NCI-H1105 treated with DMSO at 0.1 percent for 48 hours (cell line): ENCODE results near the gene TLE3.

Source experiments
- DNase-seq: peaks from one replicate; lab custom pipeline; 2025; lab: John Stamatoyannopoulos, UW

TLE3 gene

DNA sequence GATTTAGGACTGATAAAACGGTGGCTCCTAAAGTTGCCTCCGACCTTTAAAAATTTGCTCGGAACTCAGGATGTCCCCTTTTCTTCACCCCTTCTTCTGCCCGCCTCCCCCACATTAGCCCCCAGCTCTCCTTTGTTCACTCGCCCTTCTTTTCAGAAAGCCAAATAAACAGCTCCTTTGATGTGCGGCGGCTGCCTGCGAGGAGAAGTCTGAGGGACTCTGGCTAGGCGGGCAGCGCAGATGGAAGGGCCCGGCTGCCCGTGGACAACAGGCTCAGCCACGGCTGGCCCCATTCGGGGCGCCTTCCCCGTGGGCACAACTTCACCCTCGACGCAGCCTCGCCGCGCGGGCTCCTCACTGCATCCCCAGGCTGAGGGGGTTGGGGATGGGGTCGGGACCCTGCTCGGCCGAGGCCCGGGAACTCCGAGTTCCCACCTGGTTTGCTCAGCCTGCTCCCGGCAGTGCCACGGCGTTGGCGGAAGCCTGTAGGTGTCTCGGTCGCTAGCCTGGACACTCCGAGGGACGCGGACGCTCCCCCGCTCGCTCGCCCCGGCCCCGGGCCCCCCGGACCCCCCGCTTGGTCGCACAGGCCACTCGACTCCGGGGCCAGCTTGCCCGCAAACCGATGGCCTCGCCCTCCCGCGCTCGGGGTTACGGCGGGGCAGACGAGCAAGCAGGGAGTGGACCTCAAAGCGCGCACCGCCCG, 897 bp upstream of the TLE3 start:
- DNase-seq, result peak; percentile 77

- DNase-seq, result peak; percentile 87
Measured at GRCh38 chr15:70098153-70098460, 390 bp upstream of the TLE3 start.

- no peak for DNase-seq
Measured at GRCh38 chr15:70097063-70097320, 725 bp downstream of the TLE3 start.

DNA sequence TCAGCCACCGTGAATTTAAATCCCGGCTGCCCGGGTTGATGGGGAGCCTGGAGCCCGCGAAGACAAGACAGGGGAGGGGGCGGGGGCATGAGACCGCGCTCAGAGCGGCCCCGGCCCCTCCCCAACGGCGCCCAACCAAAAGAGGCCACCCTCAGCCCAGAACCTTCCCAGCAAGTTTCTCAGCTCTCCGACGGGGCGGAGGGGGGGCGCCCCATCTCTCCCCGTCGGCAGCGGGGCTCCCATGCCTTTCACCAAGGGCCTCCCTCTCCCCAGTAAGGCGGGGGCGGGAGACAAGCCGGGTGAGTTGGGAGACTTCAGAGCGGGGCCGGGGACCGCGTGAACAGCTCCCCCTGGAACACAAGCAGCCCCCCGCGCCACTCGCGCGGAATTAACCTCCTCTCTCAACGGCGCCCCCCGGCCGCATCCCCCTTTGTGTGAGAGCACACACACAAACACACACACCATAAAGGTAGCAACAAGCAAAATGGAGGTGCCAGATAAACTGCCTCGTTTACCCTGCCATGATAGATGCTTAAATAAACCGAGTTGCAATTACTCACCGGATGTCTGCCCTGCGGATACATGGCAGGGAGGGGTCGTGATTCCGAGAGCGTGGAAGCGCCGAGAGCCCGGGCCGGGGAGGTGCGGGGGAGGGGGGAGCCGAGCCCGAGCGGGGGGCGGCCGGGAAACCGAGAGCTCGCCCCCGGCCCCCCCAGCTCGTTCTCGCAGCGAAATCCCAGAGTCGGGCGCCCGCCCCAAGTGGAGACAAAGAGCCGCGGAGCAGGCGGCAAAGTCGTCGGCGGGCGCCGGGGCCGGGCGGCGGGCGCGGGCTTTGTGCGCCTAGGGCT, 1.3 kb downstream of the TLE3 start:
- DNase-seq, result peak; percentile 73

DNA sequence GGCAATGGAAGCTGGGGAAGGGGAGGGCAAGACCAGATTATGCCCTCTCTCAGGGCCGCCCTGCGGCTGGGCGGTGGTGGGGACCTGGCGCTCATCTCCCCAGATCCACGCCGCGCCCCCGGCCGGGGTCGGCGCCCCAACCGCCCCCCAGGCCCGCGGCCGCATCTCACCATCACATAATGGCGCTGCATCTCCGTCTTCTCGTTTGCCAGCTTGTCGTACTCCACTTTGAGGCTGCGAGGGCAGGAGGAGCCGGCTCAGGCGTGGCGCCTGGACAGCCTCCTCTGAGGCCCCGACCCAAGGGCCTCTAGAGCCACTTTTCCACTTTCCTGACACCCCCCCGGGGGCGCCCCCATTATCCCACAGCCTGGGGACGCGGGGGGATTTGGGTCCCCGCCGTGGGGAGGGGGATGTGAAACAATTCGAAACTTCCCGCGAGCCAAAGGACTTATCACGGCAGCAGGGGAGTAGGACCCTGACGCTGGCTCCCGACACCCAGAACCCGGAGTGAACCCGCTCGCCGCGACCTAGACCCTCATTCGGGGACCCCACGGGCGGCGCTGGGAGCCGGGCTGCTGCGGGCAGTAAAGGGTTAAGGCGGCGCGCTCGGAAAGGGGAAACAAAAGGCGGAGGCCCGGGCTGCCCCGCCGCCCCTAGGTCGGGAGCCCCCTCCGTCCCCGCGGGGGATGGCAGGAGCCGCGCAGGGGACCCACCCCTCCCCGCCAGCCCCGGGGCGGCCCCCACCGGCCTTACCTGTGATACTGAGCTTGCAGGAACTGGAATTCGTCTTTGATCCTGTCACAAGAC, 2.1 kb downstream of the TLE3 start:
- peak; percentile 27 for DNase-seq

DNA sequence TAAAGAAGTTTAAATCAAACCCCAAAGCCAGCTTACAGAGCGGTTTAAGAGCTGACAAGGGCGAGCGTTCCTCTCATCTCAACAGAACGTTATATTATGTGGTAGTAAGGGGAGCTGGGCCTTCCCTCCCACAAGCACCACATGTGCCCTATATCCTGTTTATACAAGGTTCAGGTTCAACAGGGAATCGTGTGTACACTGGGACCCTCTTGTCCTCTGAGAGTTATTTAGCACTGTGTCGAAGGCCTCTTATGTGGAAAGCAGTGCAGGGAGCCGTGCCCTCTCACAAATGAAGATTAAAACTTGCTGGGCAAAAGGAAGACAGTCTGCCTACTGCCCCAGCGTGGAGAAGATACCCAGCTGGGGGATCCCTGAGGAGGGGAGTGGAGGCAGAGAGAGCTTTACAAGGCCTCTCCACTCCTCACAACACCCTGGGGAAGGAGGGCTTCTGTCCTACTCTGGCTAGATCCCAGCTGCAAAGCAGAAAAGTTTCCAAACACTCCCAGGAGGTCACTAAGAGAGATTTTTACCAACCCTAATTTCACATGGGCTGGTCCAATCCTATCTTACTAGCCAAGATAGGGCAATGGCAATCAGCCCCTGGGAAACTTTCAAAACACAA, 2.9 kb downstream of the TLE3 start:
- DNase-seq, result peak; percentile 30

DNA sequence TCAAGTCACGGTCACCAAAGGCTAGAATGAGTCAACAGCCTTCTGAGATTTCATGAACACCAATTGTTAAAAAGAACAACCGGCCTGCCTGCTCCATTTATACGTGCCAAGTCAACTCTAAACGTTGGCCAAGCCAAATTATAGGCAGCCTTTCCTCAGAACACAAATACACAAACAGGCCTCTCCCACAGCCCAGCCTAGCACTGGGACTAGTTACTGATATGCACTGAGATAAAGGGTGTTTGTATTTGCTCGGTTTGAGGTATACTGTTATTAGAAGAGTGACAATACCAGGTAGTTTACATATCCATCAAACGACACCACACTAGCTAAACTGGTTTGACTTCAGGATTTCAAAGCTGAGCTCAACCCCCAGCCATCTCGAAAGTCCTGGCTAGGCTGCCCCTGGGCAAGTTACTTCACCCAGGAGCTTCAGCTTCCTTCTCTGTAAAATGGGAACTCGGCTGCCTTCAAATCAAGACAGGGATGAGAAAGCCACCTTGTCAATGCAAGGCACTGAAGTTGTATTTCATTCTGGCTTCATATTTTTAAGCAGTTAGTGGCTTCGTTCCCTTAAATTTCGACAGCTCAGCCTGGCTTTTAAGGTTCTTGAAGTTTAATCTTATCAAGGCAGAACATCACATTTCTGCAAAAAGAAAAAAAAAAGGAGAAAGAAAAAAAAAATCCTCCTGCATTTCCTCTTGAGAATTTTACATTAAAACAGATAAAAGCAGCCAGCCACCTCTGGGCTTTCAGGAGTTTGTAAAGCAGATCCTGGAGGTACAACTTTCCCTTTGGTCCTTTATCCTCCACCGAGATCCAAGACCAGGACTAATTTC, 4.0 kb downstream of the TLE3 start:
- peak; percentile 49 for DNase-seq

DNA sequence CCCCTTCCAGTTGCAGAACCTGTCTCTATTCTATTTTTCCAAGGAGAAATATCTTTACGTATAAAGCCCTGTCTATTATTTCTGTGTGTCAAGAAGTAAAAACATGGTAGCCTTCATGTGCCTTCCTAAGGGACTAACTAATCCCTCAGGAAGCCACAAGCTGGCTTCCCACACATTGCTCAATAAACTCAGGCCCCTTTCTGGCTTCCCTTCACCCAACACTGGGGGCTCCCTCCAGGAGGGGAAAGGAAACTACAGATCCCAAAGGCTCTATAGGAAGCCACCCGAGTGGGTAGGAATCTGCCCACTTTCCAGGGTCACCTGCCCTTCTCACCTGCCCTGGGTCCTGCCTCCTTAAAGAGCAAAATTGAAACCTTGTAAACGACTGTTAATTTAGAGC, 4.6 kb downstream of the TLE3 start:
- DNase-seq, result peak; percentile 32

GRCh38 chr15:70092464-70093027, 5.2 kb downstream of the TLE3 start:
- peak; percentile 42 for DNase-seq

DNA sequence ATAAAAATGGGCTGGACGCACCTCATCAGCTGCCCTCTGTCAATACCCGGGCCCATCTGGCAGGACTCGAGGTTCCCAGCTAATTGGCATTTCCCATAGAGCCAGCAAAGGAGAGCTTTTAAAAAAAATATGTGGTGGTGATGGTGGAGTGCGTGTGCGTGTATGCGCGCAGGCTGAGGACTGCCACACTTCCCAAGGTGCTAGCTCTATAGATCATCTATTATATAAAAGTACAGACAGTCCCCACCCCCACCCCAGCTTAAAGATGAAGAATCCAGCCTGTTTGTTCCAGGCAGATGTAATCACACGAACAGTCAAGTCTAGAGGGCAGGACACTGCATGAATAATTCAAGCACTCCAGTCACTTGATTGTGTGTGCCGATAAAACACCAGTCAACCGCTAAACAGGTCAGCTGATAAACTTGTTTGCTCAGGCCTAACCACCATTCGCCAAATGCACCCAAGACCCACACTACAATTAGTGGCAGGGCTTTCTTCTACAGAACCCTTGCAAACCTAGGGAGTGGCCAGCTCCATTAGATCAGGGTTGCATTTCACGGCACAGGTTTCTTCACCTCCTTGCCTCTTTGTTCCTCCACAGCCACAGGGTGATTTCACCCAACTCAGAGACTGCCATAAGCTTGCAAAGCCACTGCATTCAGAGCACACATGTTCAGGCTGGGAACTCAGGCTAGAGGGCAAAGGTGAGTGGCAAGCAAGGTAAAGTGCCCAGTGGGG, 5.8 kb downstream of the TLE3 start:
- DNase-seq, result peak; percentile 95

DNA sequence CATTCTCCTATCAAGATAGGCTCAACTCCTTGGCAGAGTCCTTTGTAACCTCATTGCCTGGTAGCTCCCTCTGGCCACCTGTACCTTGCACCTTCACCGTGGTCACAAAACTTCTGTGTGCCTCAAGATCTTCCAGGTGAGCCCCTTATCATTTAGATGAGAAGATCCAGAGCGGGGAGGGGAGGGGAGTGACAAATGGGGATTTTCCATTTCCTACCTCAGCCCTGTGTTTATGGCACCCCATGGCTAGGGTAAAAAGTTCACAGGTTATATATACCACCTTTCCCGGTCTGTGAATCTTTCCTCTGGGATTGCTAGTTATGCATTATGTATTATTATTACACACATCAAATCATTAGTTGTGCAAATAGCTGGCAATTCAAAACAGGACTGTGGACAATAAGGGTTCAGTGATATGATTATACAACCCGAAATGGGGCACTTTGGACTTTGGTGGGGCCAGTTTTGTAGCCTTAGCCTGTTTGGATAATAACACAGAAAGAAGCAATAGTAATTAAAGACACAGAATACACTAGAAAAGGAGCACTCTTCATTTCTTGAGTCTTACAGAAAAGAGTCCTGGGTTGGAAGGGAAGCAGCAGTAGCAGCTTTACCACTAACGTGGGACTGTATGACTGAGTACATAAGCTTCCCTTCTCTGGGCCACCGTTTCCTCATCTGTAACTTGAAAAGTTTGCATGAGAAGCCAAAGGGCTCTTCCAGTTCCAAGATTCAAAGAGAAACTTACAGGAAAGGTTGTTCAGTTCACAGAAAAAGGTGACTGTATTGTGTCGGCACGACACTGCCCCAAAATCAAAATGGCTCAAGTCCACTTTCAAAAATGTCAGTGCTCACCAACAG, 7.1 kb downstream of the TLE3 start:
- DNase-seq, result no peak

- DNase-seq, result no peak
Measured at GRCh38 chr15:70089692-70089971, 8.1 kb downstream of the TLE3 start.

DNA sequence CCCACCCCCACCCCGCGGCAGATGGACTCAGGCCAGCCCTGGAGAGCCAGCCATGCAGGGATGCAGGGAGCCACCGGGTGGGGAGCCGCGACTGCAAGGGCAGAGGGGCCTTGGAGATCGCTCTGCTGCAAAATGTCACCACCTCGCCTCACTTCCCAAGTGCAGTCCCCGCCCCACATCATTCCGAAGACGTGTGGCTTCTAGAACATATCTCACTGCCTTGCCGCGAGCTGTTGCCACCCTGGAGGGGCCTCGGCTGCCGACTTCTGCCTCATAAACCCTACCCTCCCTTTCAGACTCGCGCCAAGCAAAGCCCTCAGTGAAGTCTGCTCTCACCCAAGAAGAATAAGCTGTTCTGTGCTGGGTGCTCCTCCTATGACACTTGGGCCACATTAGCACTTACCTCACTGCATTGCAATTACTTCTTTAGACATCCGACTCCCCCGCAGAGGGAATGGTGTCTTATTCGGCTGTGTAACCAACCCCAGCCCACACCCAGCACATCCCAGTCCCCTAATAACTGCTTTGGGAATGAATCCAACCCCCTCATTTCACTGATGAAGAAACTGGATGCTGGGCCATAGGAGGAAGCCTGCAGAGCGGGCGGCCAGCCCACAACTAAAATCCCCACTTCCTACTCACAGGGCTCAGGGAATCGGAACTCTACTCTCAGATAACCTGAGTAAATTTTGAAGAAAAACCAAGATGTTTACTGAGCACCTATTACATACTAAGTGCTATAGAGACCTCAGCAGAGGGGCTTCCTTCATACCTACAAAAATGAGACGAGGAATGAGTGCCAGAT, 8.6 kb downstream of the TLE3 start:
- DNase-seq, result peak; percentile 75

GRCh38 chr15:70088455-70088854, 9.3 kb downstream of the TLE3 start:
- DNase-seq, result peak; percentile 99

GRCh38 chr15:70087708-70088352, 9.9 kb downstream of the TLE3 start:
- DNase-seq, result no peak

DNA sequence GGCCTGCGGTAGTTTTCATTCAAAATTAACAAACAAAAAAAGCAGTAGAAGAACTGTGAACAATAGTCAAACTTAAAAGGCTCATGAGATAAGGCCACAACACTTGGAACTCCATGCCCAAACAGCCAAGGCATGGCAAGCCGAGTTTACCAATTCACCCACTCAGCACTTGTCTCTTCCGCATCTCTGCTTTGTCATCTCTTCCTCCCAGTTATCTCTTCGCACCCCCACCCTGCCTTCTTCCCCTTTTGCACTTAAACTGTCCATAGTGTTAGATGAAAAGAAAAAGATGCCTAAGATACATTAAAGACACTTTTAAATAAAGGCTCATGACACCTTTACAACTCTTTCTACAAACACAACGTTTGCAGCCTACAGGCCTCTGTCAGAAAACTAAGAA, 11.1 kb downstream of the TLE3 start:
- no peak for DNase-seq

- DNase-seq, result no peak
Measured at GRCh38 chr15:70084461-70084860, 13.3 kb downstream of the TLE3 start.

GRCh38 chr15:70083946-70084345, 13.8 kb downstream of the TLE3 start:
- no peak for DNase-seq

DNA sequence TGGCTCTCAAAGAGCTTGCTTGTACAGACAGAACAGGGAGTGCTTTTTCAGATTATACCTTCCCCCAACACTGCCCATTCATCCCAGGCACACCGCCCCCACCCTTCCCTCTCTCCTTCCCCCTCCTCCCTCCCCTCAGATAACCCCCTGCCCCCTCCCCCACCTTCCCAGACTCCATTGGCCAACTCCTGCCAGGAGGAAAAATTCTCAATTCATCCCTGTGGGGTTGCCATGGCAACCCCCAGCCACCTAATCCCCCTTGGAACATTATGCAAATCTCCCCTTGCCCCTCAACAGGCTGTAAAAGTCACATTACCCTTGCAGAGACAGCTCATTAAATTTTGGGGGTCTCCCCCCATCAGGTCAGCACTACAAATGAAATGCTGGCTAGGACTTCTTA, 14.3 kb downstream of the TLE3 start:
- no peak for DNase-seq
